GM18951 (cell line): Measurements from ENCODE around the gene MARK3.

ENCODE experiments used
- POLR2A ChIP-seq: IDR thresholded peaks from 4 replicates; pipeline ENCODE4 v1.6.1; 2011; ENCODE audit warnings: mild to moderate bottlenecking; ENCODE audit not compliant: insufficient read length, insufficient read depth; ENCODE audit errors: extremely low read depth
- in situ Hi-C: fragments of 300-500 bp; cut with MboI; formaldehyde crosslinking; loops from one replicate; pipeline ENCODE4 v1.12.0; 2022; ENCODE audit warnings: low sequenced_read_pairs, mixed read lengths, inconsistent platforms; ENCODE audit not compliant: unreplicated experiment

MARK3 gene

DNA sequence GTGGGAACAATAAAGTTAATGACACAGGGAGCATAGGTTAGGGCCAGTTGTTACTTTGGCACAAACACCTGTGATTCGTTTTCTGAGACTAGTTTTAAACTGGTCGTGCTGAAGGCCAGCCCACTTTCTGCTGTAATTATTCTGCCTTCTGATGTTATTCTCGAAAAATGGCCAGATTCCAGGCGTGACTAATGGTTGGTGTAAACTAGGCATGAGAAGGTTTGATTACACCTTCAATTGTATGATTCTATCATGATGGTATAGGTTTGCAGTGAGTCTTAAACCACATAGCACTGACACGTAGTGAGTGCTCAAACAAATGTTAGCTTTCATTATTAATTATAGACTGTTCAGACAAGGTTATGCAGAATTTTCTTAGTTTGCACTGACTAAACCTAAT lies 98.4 kb downstream of the MARK3 start:
- no peak for TF ChIP-seq POLR2A
- in situ Hi-C loops = no loop called here

DNA sequence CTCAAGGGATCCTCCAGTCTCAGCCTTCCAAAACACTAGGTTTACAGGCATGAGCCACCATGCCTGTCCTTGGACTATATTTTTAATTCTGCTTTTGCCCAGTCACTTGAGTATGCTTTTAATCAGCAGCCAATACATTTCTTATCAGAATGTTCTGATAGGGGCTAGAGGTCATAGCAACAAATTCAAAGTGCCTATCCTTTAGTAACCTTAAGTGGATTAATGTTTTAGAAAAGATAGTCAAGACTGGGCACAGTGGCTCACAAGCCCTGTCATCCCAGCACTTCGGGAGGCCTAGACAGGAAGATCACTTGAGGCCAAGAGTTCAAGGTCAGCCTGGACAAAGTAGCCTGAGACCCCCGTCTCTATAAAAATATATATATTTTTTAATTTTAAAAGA lies 100.3 kb downstream of the MARK3 start:
- no peak for TF ChIP-seq POLR2A
- in situ Hi-C loops = no loop called here

DNA sequence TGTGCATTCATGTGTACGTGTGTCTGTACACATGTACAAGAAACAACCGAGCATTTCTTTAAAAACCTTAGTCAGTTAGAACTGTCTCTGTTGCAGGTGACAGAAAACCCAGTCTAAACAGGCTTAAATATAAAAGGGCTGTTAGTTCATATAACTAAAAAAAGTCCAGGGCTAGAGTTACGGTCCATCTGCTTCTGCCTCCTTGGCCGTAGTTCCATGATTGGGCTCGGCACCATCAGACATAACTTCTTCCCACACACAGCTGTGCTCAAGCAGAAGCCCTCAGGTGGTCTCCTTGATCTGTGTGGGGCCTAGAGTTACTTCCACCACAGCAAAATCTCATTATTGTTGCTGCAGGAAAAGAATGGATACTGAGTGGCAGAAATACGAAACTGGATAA lies 102.9 kb downstream of the MARK3 start:
- in situ Hi-C loops = no loop called here
- TF ChIP-seq POLR2A = no peak

DNA sequence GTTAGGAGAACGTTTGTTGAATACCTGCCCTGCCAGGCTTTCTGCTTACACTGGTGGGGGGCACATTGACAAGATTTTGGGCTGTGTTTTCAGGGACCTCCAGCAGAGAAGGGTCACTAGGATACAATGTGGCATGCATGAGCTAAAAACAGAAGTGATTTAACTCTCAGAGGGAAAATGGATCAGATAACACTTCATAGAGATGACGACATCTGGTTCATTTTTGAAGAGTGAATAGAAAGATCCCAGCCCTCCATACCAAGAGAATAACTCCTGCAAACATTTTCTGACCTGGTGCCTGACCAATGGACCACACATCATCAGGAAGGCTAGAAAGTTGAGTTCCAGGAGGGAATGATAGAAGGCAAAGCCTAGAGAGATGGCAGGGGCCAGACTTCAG lies 103.7 kb downstream of the MARK3 start:
- in situ Hi-C loops = no loop called here
- TF ChIP-seq POLR2A = no peak

DNA sequence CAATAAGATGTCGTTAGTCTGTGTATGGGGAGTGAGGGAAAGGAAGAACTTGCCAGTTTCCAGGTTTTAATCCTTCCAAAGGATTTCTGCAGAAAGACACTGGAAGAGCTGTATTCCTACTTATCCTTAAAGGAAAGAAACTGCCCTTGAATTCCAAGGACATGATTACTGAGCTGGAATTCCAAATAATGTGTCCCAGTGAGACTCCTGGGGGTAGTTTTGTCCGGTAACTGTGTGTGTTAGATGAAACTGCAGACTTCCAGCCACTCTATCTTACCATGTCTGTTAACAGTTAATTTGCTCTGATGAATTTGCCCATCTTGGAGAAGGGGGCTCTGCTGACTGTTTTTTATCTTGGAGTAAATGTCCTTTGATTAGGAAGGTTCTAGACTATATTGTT lies 104.4 kb downstream of the MARK3 start:
- TF ChIP-seq POLR2A = no peak
- in situ Hi-C loops = no loop called here

DNA sequence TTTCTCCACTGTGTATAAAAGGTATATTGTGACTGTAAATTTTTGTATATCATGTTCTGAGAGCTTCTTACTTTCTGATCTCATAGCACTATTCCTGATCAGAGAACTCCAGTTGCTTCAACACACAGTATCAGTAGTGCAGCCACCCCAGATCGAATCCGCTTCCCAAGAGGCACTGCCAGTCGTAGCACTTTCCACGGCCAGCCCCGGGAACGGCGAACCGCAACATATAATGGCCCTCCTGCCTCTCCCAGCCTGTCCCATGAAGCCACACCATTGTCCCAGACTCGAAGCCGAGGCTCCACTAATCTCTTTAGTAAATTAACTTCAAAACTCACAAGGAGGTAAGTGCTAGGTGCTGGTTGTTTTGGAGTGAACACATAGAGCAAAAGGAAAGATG lies 106.5 kb downstream of the MARK3 start:
- TF ChIP-seq POLR2A = no peak
- in situ Hi-C loops = no loop called here

DNA sequence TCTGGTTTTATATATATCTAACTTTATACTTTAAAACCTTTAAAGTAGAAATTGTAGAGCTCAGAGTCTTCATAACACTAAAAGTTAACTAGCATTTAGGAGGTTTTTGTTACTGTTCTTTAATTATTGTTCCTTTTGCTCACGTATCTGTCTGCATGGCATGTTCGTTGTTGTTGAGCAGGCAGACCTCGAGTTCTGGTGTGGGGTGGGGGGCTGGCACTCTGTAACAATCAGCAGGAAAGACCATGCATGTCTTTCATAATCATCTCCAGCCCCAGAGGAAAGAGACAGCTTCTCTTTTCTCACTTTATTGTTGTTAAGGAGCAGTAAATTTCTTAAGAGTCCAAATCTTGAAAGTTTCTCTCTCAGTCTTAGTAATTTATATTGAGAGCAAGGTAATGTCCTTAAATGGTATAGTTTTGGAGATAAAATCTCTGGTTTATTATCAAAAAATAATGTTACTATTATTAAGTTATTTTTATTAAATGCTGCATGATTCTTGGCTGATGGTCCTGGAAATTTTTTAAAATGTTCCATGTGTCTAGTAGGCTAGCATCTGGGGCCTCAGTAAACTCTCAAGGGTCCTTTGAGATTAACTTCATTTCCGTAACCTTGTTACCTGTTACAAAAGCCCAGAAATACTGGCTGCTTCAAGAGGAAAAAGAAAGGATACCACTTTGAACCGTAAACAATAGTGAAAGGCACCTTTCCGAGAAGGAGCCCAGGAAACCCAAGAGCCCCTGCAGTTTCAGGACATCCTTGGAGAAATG lies 107.1 kb downstream of the MARK3 start:
- in situ Hi-C loops = no loop called here
- no peak for TF ChIP-seq POLR2A

DNA sequence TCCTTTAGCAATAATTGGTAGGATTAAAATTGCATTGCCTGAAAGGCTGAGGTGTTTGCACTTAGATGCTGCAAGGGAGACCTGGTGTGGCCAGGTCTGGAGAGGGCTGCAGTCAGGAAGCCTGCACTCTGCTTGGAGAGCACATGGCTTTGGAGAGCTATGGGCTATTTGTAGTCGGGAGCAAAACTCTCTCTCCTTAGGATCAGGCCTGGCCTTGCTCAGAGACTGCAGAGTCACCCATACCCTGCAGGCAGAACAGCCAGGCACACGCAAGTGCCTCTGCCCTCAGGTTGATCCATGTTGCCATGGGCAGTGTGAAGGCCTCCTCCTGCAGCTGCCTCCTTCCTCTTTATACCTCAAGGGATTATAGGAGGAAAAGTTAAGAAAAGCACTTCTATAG lies 110.6 kb downstream of the MARK3 start:
- no peak for TF ChIP-seq POLR2A
- in situ Hi-C loops = no loop called here

DNA sequence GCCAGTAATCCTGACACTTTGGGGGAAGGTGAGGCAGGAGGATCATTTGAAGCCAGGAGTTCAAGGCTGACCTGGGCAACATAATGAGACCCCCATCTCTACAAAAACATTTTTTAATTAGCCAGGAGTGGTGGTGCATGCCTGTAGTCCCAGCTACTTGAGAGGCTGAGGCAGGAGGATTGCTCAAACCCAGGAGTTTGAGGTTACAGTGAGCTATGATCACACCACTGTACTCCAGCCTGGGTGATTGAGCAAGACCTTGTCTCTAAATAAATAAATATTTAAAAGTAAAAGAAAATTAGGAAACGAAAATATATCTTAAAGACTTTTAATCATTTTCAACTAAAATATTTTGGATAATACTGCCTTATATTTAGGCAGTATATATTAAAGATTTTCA lies 111.6 kb downstream of the MARK3 start:
- in situ Hi-C loops = no loop called here
- TF ChIP-seq POLR2A = no peak

DNA sequence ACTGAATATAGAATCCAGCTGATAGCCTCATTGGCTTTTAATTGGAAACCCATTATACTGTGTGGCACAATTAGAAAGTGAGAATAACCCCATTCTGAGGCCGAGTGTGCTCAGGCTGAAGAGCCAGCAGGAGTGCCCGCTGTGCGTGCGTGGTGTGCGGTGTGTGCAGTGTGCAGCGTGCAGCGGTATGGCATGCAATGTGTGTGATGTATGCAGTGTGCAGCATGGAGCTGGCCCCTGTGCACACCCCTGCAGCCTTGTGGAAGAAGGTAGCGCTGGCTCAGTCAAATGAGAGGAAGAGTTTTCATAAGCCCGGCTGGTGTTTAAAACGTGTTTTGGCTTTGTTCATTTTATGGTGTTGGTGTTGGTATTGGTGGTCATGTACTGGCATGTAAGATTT lies 114.5 kb downstream of the MARK3 start:
- in situ Hi-C loops = no loop called here
- TF ChIP-seq POLR2A = no peak

DNA sequence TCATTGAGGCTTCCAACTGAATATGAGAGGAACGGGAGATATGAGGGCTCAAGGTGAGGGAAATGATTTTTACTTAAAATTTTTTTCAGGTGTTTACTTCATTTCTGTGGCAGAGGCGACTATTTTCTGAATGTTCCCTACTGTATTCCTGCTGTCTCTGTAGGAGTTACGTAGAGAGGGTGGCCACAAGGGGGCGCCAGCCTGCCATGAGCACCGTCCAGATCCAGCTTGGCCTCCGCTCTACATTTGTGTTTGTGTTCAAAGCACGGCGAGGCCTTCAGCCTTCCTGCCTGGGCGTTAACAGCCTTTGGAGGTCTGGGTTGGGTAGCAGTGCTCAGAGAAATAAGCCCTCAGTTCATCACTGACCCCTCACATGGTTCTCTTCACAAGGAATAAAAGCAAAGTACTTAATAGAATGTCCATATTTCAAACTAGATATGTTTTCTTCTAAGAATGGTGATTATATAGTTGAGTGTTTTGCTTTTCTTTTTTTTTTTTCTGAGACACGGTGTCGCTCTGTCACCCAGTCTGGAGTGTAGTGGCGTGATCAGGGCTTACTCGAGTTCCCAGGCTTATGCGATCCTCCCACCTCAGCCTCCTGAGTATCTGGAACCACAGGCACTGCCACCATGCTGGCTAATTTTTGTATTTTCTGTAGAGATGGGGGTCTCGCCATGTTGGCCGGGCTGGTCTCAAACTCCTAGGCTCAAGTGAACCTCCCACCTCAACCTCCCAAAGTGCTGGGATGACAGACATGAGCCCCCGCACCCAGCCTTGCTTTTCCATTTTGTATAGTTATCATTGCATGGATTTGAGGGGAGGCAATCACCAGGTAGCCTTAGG lies 115.2 kb downstream of the MARK3 start:
- in situ Hi-C loops = no loop called here
- no peak for TF ChIP-seq POLR2A

DNA sequence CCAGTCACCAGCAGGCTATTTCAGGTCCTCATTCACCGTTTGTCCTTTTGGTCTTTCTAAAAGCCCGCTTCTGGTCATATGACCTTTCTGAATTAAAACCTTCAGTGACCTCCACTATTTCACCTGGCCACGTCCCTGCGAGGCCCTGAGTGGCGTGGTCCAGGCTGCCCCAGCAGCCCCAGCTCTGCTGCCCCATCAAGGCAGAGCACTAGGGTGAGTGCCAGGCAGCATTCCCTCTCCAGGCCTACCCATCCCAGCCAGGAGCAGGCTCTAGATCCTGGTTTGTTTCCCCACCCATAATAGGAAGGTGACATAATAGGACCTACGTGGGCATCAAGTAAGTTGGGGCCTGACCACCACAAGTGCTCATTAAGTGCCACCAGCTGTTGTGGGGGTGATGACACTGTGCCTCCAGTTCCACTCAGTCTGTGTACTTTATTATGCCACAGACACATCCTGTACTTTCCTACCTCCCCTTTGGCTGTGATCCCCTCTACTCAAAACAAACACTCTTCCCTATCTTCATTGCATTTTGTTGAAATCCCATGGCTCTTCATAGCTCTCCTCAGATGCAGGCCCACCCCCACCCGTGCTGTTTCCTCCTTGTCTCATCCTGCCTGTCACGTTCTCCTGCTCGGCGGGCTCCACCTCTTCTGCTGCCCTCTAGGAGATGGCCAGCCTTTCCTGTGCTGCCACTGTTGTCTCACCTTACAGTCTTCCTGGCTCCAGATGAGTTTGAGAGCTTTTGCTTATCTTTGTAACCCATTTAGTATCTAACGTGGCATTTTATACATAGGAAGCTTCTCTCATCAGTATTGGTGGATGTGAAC lies 116.0 kb downstream of the MARK3 start:
- in situ Hi-C loops = no loop called here
- TF ChIP-seq POLR2A = no peak
